ENCODE results near the gene COL5A1. TPM values are rescaled to one million over a fixed set of nuclear protein-coding genes. Genes with fewer than 3 reads are reported as not detected.

The COL5A1 gene
- total RNA-seq, 1 donor from 2014 or later, result 18.7 TPM

DNA sequence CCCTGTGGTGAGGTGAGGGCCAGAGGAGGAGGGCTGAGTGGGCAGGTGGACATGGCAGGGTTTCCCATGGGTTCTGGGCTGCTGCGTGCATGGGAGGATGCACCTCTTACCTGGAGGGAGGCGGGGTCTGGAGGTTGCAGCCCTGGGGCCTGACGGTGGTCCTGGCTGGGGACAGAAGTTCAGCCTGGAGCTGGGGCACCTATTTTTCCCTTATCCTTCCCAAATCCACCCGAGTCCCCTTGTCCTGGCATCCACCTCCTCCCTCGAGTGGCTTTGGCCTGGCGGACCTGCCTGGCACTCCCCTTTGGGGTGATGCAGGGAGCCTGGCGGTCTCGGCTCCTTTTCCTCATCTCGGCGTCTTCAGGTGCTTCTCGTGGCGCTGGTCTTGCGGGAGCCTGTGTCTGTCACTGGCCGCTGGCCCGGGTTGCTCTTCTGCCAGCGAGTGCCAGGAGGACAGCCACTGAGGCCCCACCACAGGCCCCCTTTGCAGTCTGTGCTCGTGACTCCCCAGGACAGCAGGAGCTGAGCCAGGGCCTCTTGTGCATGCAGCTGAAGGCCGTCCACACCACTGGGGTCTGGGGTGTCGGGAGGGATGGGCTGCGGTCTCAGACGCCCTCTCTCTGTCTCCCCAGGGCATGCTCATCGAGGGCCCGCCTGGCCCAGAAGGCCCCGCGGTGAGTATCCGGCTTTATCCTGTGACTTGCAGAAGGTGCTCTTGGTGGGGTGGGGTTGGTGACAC is 96.4 kb downstream of the COL5A1 start:
- no peak for ATAC-seq
- DNase-seq (ENCODE audit: missing footprints), result no peak
- intact Hi-C loops (cut with DNase I), result loop anchor here (5.0 to 10.0 kb wide), 2 partner anchors 96 to 563 kb away; partner anchors contain the start of gene COL5A1

DNA sequence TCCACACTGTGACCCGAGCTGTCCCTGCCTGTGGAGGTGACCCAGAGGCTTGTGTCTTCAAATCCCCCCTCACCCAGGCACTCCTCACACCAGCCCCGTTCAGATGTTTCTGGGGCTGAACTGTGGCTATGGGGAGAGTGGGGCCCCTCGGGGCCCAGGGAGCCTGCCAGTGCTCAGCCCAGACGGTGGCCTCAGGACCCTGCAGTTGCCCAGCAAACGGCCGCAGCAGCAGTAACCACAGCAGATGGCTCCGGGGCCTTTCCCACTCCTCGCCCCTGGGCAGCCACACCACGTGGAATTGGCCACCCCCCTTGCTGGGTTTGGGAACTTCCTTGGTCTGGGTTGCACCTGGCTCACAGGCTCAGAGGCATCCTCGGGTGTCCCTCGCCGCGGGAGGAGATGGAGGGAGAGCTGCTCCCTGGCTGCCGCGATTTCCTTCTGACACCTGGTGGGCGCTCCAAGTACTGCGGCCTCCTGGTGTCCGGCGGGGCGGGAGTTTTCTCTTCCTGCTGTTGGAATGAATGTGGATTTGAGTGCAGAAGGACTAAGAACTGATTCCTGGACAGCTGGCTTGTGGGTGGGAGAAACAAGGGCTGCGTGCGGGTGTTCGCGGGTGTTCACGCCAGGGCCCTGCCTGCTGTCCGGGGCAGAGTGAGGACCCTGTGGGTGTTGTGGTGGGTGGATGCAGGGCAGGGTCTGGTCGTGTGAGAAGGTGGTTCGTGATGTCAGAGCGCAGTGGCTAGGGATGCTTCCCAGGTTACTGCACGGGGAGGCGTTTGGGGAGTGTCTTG is 97.5 kb downstream of the COL5A1 start:
- peak; percentile 36 for ATAC-seq
- no peak for DNase-seq (ENCODE audit: missing footprints)
- intact Hi-C loops (cut with DNase I), result loop anchor here (1.0 to 10.0 kb wide), 4 partner anchors 41 to 564 kb away; partner anchors contain the start of gene COL5A1

DNA sequence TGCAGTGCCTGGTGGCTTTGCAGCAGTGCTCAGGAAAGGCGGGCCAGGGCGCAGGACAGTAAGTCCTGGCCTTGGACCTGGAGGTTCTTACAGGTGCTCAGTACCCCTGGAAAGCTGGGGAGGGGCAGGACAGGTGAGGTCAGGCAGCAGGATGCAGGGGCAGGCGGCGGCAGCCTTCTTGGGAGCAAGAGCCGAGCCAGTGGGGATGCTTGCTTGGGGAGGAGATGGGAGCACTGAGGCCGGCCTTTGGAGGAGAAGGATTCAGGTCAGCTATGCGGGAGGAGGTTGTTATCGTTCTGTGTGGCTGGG is 98.0 kb downstream of the COL5A1 start:
- intact Hi-C loops (cut with DNase I), result loop anchor here (1.0 to 10.0 kb wide), 4 partner anchors 41 to 565 kb away; partner anchors contain the start of gene COL5A1
- DNase-seq (ENCODE audit: missing footprints) (no peak), ATAC-seq (no peak)

DNA sequence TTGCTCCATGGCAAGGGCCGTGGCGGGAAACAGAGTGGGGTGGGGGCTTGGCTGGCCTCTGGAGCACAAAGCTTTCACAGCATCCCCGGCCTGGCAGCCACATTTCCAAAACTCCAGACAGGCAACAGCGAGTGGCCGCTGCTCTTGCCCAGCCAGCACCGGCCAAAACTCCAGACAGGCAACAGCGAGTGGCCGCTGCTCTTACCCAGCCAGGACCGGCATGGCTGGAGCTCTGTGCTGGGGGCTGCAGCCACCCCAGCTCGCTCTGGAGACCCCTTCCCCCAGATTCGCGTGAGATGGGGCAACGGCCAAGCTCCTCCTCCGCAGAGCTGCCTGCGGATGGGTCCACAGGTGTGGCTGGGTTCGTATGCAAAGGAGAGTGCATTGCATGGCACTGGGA is 98.5 kb downstream of the COL5A1 start:
- intact Hi-C loops (cut with DNase I), result no loop called here
- DNase-seq (ENCODE audit: missing footprints), result no peak
- ATAC-seq, result no peak

DNA sequence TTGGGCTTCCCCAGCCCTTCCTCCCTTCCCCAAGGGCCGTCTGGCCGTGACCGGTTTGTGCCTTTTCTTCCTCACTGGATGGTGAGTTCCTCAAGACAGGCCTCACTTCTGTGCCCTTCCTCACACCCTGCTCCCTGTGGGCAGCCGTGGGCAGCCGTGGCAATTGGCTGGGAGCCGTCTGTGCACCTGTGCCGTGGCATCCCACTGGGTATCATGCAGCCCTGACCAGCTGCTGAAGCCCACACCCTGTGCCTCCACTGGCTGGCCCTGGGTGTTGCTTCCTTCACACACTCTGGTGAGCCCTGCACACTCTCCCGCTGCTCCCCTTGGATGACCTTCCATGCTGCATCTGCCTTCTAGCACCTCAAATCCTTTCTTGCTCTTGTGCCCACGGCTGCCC is 100.2 kb downstream of the COL5A1 start:
- intact Hi-C loops (cut with DNase I), result no loop called here
- ATAC-seq (no peak), DNase-seq (ENCODE audit: missing footprints) (no peak)

DNA sequence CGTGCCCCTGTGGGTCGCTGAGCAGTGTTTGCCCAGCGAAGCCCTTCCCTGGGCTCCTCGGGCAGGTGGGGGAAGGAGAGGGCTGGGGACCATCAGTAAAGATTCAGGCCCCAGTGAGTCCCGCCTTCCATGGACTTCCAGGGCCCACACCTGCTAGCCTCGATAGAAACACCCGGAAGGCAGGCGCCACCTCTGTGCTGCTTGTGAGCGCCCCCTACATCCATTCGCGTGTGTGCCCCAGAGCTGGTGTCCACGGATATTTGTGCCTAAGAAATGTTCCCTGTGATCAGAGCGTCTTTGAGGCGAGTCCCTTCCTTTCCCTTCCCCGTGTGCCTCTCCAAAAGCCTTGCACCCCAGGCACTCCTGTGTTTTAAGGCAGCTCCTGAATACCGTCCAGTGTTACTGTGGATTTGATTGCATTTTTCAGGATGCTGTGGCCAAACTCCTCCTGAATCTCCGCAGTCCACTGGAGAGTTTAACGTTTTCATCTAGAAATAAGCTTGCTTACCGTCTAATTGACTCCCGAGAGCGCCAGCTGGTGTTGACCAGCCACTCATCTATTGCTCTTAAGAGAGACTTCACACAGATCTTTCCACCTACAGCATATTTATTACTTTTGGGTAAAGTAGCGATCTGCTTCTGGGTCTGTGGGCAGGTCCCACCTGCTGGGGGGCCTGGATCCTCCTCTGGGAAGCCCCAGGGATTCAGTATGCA is 101.4 kb downstream of the COL5A1 start:
- no peak for DNase-seq (ENCODE audit: missing footprints)
- intact Hi-C loops (cut with DNase I), result no loop called here
- no peak for ATAC-seq

DNA sequence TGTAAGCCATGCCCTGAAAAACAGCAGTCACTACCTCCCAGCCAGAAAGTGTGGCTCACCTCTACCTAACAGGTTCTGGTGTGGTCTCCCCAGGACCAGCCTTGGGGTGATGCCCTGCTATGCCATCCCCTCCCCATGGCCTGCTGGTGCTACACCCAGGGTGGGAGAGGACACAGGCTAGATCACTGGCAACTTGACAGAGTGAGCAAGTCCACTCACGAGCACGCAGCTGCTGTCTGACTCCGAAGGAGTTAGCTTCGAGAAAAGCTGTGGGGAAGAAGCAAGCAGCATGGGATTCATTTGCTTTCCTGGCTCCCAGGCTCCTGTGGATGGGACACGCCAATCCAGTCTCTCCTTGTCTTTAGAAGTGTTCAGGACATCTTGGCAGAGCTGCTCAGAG is 102.2 kb downstream of the COL5A1 start:
- intact Hi-C loops (cut with DNase I), result no loop called here
- ATAC-seq (no peak), DNase-seq (ENCODE audit: missing footprints) (no peak)

DNA sequence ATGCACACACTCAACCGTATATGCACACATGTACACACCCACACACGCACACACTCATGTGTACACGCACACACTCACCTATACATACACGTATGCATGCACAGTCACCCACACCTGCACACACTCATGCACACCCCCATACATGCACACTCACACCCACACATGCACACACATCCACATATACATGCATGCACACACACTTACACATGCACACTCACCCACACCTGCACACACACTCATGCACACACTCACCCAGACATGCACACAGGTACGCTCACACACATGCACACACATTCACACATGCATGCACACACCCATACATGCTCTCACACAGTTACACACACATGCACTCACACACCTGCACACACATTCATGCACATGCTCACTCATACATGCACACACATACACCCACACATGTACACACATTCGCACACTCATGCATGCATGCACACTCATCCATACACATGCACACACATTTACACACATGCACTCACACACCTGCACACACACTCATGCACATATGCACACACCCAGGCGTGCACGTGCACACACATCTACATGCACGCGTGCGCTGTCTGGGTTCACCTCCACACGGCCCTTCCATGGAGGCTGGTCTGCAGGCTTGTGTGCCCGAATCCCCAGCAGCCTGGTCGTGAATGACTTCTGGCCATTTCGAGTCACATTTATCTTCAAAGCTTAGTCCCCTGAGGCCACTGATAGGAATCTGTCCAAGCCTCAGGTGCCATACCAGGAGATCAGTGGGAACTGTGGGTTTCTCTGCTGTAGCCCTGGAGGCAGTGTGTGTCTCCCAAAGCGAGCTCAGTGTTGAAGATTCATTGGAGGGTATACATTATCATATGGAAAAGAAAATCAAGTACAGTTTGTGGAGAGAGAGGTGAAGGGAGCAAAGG is 103.0 kb downstream of the COL5A1 start:
- DNase-seq (ENCODE audit: missing footprints) (no peak), ATAC-seq (no peak)
- intact Hi-C loops (cut with DNase I), result no loop called here

DNA sequence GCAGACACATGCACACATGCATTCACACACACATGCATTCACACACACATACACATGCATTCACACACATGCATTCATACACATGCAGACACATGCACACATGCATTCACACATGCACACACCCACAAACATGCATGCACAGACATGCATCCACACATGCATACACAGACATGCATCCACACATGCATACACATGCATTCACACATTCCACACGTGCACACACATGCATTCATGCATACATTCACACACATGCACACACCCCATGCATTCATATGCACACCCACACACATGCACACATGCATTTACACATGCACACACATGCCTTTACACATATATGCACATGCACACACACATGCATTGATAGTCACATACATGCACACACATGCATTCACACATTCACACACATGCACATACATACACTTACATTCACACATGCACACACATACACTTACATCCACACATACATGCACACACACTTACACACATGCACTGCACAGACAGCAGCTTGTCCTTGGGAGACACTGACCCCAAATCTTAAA is 106.4 kb downstream of the COL5A1 start:
- intact Hi-C loops (cut with DNase I), result no loop called here
- DNase-seq (ENCODE audit: missing footprints) (peak; percentile 2), ATAC-seq (no peak)

DNA sequence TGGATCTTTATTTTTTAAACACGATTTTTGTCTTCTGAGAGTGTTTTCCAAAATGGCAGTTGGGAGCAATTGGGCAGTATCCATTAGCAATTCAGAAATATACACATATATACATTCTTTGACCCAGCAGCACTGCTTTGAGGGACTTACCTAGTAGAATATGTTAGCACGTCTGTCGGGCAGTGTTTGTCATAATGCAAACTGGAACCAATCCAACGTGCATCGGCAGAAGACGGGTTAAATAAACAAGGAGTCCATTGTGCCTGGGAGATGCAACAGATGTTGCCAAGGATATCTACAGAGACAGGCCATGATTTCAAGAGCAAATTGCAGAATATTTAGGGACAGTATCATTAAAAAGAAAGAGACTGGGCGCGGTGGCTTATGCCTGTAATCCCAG is 107.0 kb downstream of the COL5A1 start:
- ATAC-seq, result no peak
- no peak for DNase-seq (ENCODE audit: missing footprints)
- intact Hi-C loops (cut with DNase I), result no loop called here

DNA sequence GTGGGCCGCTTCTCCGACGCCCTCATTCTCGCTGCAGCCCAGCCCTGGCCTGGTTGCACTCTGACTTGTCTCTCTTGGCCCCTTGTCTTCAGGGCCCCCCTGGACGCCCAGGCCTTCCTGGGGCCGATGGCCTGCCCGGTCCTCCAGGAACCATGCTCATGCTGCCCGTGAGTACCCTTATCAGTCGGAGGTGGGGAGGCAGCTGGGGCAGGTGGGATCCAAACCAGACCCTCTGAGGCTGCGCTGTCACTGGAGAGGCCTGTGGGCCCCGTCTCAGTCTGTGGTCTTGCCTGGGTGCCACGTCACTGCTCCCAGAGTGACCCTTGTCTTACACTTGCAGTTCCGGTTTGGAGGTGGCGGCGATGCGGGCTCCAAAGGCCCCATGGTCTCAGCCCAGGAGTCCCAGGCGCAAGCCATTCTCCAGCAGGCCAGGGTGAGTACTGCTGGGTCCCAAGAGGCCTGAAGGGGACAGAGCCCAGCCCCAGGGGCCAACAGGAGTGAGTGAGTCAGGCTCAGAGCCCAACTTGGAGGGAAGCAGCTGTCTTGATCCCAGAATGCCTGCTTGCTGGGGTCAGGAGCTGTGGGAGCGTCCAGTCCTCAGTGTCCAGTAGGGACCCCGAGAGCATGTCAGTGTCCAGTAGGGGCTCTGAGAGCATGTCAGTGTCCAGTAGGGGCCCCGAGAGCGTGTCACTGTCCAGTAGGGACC is 109.0 kb downstream of the COL5A1 start:
- DNase-seq (ENCODE audit: missing footprints), result no peak
- intact Hi-C loops (cut with DNase I), result no loop called here

DNA sequence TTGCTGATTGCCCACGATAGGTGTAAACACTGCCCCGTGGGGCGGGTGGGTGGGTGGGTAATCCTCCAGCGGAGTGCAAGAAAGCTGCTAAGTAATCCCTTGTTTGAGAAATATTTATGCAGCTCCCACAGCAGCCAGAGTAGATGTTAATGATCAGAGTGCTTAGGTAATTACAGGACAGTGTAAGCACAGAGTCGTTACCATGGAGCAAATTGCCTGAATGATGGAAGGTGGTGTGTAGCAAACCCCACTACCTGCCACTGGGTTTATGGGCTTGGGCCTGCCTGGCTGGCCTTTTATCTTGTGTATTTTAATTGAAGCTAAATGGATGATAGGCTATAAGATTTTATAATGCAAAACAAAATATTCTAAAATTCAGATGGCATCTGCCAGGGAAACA is 110.0 kb downstream of the COL5A1 start:
- DNase-seq (ENCODE audit: missing footprints), result no peak
- no peak for ATAC-seq
- intact Hi-C loops (cut with DNase I), result no loop called here

More for the DNA sequence above, 109.0 kb downstream of the COL5A1 start:
- no peak for ATAC-seq

DNA sequence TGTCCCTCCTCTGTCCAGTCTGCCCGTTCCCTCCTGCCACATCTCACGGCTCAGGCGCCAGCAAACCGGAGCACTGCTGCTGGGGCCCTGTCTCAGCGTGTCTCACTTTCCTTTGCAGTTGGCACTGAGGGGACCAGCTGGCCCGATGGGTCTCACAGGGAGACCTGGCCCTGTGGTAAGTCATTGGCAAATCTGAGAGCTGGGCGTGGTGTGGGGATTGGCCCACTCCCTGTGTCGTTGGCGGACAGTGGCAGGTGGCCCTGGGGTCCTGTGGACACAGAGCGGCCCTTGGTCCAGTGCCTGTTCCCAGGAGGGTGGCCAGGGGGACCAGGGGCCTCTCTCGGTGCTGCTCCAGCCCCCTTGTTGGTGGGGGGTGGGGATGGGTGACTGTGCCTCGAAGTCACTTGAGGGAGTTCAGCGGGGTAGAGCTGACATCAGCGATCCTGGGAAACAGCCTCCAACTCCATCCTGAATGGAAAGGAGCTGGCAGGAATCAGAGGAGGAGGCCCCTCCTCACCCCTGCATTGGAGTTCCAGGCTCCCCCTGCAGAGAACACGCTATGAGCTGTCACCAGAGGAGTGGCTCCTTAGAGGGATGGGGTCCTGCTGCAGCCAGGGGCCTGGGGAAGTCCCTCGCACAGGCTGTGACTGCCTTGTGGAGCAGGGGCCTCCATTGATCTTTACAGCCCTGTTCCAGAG is 111.0 kb downstream of the COL5A1 start:
- DNase-seq (ENCODE audit: missing footprints), result no peak
- no peak for ATAC-seq
- intact Hi-C loops (cut with DNase I), result no loop called here

DNA sequence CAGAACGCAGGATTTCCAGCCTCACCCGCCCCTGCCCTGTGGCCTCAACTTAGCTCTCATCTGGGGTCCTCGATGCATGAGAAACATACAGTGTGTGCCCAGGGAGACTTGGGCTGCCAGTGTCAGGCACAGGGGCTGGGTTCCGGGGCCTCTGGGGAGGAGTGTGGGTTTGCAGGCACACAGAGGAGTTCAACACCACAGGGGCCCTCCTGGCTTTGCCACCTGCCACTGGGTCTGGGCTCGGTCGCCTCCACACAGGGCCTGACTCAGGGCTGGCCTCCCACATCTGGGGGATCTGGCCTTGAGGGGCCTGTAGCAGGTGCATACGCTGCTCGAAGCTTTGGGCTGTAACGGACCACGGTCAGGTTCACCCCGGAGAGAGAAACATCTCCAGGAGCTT is 111.6 kb downstream of the COL5A1 start:
- intact Hi-C loops (cut with DNase I), result no loop called here
- ATAC-seq, result no peak
- no peak for DNase-seq (ENCODE audit: missing footprints)

DNA sequence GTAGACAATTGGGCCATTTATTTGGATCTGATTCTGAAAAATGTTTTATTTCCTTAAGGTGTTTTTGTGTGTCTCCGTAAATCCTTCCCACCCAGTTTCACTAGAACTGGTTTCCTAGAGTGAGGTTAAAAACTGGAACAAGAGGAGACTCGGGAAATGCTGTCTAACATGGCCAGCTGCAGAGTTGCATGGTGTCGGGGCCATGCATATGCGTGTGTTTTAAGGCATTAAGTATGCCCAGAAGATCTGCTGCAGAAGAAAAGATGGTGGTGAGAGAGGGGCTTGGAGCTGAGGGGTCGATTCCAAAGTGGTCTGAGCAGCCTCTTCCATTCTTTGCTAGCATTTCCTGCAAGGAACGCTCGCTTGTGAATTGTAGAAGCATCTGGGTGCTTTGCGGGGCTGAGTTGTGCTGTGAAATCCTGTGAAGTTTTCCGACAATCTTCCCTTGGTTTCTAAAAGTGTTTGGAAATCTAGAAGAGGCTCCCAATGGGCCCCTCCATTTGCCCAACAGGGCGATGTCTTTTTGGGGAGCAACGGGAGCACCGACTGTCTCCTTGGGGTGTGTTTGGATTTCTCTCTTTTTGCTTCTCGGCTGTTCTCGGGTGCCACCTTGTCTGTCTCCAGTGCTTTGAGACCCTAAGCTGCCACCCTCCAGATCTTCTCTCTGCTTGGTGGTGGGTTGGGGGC is 113.8 kb downstream of the COL5A1 start:
- DNase-seq (ENCODE audit: missing footprints) (no peak), ATAC-seq (no peak)
- intact Hi-C loops (cut with DNase I), result no loop called here

DNA sequence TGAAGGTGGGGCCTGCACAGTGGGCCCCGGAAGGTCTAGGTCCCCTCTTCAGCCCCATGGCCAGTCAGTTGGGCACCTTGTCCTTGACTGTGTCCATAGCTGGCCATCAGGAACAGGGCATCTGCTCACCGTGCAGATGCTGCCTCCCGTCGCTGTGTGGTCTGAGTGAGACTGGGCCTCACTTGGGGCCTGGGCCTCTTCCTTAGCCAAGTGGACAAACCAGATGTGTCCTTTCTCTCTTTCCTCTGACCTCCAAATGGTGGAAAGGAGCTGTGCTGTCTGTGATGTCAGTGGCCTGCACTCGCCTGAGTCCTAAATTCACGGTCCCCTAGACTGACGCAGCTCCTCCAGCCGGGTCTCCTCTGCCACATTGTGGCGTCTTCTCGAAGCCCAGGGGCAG is 114.5 kb downstream of the COL5A1 start:
- intact Hi-C loops (cut with DNase I), result no loop called here
- ATAC-seq, result no peak
- no peak for DNase-seq (ENCODE audit: missing footprints)
